GM19351 (cell line): ENCODE data around the gene DMRTA1.
"Not testable (repeated sequence)": the region's sequence is repeated elsewhere in the genome, so short reads cannot be mapped to it uniquely, and the experiment has no call there.

ENCODE experiments used
- ATAC-seq: cut with Tn5 transposase; IDR thresholded peaks from one replicate; pipeline ENCODE4 v1.9.1; 2021; ENCODE audit warnings: mild to moderate bottlenecking, moderate library complexity; ENCODE audit not compliant: unreplicated experiment

DMRTA1 gene, protein sequence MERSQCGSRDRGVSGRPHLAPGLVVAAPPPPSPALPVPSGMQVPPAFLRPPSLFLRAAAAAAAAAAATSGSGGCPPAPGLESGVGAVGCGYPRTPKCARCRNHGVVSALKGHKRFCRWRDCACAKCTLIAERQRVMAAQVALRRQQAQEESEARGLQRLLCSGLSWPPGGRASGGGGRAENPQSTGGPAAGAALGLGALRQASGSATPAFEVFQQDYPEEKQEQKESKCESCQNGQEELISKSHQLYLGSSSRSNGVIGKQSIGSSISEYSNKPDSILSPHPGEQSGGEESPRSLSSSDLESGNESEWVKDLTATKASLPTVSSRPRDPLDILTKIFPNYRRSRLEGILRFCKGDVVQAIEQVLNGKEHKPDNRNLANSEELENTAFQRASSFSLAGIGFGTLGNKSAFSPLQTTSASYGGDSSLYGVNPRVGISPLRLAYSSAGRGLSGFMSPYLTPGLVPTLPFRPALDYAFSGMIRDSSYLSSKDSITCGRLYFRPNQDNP

DNA sequence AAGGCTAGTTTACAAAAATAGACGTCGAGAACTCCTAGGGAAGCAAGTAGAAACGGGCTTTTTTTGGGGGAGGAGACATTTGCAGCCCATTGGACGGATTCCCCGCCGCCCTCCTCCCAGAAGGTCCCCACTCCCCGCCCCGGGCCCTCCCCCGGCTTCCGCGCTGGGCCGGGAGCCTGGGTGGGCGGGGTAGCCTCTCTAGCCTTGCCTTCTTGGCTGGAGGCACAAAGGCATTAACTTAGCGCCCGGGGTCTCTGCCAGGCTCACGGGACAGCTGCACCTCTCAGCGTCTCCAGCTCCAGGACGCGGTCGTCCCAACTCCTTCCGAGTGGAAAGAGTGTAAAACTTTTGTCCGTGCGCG is at the start of gene DMRTA1:
TSS of gene DMRTA1 (plus strand) at position 236 of the 361 bp plus-strand sequence. CDS start 242 bp downstream, outside the sequence.
- no peak for ATAC-seq

DNA sequence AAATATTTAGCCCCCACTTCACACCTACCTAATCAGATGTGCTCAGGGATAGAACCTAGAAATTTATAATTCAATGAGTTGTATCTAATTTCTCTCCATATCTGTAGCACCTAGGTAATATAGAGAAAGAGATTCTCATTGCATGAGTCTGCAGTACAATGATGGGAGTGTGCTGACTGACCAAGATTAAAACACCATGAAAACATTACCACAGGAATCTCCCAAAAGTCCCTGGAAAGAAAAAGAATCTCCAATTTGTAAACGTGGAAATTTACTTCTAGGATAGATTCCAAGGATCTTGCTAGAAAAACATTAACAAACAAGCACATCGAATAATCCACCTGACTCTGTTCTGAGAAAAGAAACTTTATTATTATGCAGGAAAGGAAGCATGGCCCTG is 45.0 kb upstream of the DMRTA1 start:
- ATAC-seq, result no peak

DNA sequence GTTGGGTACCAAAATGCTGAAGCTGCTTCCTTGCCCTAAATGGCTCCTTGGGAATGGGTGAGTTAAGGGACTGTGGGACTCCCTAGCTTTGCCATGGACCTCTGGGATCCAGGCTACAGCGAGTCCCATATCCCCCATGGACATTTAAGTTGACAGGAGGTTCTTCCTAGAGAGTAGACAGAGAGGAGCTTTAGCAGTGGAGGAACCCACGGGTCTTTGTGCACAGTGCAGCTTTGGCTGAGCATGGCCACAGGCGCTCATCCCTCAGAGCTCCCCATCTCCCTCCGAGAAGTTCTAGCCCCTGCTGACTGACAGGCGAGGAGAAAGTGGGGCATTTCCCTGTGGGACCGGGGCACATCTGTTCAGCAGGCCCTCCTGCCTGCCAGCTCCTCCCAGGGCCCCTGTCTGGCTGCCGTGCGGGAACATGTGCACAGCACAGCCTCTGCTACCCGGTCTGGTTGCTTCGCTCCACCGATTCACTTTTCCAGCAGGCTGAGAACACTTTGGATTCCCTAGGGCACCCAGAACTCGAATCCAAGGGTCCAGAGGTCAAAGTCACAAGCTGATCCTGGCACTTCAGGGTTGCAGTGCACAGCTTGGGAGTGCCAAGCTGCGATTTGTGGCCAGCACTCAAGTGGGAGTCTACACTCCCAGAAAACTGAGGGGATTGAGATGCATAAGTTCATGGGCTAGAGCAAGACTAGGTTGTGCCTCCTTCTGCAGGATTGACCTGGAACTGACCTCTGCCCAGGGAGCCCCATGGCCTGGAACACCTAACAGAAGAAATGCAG is 40.6 kb upstream of the DMRTA1 start:
- no peak for ATAC-seq

DNA sequence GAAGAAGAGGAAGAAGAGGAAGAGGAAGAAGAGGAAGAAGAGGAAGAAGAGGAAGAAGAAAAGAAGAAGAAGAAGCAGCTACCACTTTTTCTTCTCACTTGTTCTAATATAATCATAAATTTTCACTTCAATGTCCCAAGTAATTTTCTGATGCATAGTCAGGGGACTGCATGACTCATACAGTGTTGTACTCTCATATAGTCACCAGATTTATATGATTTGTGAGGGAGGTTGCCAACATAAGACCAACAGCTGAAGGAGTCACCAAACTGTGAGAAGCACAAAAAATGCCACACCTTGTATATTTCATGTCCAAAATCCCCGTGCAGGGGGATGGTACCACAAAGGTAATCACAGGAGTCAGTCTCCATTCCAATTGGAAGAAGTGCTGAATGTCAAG is 32.7 kb upstream of the DMRTA1 start:
- ATAC-seq, result no peak

DNA sequence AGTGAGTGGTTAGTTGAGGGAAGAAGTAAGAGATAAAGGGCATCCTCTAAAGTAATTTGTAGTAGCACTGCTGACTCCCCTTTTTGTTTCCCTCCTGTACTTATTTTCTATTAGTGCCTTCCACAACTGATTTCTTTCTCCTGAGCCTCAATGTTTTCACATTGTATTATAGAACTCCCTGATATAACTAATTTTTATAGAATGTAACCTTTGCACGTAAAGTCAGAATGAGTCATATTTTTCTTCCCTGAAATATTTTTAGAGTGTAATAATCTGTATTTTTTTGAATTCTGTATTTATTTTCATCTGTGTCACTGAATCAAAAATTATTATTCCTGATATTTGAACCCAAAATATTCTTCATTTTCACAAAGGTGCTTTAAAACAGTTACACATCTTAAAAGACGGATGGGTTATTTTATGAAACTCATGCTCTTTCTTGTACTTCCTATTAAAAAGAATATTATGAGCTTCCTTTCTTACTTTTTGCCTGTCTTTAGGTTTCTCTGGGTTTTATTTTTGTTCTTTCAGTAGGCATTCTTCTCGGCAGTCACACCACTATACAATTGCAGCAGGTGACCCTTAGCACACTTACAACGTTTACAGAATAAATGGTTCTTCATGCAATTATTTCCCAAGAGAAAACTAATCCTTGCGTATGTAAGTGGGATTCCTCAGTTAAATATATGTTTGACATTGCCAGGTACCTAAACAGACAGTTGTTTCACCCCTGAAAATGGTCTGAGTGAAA is 30.5 kb upstream of the DMRTA1 start:
- ATAC-seq, result no peak

DNA sequence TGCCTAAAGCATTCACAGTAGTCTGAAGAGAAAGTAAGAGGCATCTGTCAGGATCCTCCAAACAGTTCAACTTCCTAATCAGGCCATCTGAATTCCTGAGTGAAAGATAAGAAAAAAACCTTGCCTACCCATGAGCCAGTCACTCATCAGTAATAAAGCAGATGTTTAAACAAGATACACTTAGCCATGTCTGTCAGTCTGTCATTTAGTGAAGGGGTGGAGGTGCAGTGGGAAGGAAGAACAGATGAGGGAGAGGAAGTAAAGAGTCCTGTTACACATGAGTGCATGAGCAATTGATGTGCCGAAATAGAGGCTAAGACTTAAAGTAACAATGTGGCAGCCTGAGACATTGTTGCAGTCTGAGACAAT is 29.9 kb upstream of the DMRTA1 start:
- ATAC-seq, result no peak

DNA sequence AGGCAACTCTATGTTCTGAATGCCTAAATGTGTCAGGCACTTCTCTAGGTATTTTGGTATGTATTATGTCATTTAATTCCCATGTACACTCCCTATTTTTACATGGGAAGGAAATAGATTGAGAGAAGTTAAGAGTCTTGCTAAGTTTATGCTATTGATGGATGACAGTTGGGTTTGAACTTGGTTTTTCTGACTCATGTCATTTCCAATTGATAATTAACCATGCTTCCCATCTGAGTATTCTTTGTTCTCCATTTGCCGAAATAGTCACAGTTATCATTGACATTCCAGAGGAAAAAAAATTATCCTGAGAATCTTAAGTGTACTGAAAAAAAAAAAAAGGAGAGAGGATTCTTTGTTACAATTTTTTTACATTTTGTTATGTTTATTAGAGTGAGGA is 23.1 kb upstream of the DMRTA1 start:
- no peak for ATAC-seq

DNA sequence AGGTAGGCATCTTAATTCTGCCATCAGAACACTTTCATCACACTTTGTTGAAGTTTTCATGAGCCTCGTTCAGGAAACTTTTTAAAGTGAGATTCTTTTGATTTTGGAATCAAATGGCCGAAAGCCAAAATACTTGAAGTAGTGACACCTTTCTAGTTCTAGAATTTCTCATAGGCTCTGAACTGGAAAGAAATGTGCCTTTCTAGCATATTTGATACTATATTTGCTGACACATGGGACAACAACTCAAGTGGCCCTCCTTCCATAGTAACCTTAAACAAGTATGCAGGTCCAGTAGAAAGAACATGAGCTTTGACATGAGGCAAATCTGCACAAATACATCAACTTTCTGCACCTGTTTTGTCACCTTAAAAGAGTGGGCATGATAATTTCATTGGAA is 22.0 kb upstream of the DMRTA1 start:
- ATAC-seq, result no peak

DNA sequence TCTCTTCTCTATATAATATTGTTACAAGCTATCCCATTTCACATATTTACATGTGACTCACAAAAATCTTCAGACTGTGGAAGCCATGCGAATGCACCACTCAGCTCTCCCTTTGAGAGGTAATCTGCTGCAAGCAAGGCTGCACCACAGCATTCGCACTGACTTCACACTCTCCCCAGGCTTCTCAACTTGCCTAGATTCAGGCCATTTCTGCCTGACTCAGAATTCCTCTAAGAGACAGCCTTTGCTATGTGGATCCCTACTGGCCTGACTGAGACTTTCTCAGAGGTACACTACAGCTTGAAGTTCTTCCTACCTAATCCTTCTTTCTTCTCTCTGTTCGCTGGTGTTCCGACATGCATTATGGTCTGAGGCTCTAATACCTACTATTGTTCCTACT is 21.1 kb upstream of the DMRTA1 start:
- ATAC-seq, result no peak

DNA sequence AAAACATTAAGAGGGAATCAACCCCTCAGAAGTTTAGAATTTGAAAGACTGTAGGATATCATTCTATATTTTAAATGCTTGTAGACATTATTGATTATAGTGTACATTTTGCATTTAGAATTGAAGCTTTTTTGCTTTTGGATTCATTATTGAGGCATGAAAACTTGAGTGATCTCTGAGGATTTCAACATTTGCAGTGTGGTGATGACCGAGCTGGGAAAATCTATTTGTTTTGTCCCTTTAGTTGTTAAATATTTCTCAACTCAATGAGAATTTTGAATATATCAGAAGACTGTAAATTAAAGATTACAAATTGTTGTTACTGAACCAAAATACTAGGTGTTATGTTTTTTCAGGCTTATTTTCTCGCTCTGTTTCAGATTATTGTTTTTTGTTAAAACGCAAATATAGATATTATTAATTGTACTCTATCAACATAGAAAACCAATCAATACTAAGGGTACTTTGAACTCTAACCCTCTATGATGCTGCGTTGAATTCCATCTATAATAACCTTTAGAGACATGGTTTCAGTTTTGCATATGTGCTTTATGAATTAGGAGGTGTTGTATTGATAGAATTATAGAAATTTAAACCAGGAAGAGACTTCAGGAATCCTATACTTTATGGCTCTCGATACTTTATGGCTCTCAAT is 19.3 kb upstream of the DMRTA1 start:
- no peak for ATAC-seq

DNA sequence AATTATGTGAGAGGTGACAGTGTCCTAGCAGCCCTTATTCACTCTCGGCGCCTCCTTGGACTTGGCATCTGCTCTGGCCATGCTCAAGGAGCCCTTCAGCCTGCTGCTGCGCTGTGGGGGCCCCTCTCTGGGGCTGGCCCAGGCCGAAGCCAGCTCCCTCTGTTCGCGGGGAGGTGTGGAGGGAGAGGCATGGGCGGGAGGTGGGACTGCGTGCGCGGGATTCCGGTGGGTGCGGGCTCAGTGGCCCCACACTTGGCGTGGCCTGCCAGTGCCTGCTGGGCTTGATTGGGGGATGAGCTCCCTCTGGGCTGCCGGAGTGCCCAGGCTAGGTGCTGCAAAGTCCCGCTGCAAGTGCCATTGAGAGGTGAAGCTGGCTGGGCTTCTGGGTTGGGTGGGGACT is 12.9 kb upstream of the DMRTA1 start:
- no peak for ATAC-seq

DNA sequence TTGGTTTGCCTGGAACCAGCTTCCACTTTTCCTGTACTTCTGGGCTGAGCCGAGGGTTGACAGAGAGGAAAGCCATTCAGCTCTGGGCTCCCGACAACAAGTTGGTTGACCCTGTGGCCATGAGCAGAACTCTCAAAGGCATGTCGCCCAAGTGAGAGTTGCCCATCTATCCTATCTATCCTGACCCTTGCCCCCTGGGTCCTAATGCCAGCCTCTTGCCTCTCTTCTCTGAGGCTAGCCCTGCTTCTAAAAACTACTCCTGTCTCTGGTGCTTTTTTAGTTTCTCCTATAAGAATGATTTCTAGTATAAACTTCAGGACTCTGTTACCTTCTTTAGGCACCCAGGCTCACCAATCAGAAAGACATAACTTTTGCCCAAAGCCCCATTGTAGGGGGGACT is 11.4 kb upstream of the DMRTA1 start:
- not testable (repeated sequence) for ATAC-seq

DNA sequence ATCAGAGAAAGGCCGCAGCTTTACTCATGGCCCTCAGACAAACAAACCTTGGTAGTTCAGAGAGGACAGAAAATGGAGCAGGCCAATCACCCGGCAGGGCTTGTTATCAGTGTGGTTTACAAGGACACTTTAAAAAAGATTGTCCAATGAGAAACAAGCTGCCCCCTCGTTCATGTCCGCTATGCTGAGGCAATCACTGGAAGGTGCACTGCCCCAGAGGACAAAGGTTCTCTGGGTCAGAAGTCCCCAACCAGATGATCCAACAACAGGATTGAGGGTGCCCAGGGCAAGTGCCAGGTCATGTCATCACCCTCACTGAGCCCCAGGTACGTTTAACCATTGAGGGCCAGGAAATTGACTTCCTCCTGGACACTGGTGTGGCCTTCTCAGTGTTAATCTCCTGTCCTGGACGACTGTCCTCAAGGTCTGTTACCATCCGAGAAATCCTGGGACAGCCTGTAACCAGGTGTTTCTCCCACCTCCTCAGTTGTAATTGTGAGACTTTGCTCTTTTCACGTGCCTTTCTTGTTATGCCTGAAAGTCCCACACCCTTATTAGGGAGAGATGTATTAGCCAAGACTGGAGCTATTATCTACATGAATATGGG is 9.1 kb upstream of the DMRTA1 start:
- ATAC-seq, result not testable (repeated sequence)

DNA sequence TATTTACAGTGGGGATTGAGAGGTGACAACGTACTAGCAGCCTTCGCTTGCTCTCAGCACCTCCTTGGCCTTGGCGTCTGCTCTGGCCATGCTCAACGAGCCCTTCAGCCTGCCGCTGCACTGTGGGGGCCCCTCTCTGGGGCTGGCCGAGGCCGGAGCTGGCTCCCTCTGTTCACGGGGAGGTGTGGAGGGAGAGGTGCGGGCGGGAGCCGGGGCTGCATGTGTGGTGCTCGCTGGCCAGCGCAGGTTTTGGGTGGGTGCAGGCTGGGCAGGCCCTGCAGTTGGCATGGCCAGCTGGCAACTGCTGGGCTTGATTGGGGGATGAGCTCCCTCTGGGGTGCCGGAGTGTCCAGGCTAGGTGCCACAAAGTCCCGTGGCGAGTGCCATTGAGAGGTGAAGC is 5.8 kb upstream of the DMRTA1 start:
- ATAC-seq, result no peak

DNA sequence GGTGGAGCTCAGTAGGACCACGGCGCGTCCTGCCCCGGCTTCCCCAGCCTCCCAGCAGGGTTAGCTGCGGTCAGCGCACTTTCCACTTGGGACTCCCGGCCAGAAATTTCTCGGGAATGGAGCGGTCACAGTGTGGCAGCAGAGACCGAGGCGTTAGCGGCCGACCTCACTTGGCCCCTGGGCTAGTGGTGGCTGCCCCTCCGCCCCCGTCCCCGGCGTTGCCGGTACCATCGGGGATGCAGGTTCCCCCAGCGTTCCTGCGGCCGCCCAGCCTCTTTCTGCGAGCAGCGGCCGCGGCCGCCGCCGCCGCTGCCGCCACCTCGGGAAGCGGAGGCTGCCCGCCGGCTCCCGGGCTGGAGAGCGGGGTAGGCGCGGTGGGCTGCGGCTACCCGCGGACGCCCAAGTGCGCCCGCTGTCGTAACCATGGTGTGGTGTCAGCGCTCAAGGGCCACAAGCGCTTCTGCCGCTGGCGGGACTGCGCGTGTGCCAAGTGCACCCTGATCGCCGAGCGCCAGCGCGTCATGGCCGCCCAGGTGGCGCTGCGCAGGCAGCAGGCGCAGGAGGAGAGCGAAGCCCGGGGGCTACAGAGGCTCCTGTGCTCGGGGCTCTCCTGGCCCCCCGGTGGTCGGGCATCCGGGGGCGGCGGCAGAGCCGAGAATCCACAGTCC is 460 bp downstream of the DMRTA1 start:
- peak; percentile 71 for ATAC-seq

DNA sequence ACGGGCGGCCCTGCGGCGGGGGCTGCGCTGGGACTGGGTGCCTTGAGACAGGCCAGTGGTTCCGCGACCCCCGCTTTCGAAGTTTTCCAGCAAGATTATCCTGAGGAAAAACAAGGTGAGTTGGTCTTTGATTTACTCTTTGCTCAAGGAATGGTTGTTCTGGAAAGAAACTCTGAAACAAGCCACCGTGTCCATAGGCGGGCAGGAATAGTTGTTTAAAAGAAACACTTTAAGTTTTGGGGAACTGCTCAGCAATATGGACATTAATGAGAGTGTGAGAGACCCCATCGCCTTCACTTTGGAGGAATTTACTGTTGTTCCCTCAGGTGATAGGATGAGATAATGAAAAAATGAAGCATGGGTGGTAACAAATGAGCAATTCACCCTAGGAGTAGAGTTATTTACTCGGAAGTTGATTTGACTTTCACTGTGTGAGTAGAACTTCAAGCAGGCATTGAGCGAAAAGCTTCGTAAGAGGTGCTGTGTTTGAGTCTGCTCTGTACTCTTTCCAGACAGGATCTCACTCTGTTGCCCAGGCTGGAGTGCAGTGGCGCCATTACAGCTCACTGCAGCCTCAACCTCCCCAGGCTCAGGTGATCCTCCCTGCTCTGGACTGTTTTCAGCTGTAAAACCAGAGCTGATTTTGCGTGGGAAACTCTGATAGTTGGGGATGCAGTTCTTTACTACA is 1.1 kb downstream of the DMRTA1 start:
- ATAC-seq, result no peak

DNA sequence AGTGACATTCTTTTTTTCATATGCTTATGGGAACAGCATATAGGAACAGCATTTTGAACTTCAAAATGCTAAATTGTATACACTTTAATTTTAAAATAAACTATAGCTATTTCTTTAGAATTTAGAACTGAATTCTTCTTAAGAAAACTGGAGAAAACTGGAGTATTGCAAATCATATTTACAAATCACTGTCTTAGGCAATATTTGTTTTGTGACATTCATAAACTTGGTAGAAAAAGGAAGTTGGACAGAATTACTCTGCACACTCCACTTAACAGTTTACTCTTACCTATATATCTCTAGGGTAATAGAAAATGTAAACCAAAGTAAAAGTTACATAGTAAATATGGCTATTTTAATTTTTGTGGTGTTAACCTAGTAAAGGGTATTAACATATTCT is 3.1 kb downstream of the DMRTA1 start:
- ATAC-seq, result no peak

DNA sequence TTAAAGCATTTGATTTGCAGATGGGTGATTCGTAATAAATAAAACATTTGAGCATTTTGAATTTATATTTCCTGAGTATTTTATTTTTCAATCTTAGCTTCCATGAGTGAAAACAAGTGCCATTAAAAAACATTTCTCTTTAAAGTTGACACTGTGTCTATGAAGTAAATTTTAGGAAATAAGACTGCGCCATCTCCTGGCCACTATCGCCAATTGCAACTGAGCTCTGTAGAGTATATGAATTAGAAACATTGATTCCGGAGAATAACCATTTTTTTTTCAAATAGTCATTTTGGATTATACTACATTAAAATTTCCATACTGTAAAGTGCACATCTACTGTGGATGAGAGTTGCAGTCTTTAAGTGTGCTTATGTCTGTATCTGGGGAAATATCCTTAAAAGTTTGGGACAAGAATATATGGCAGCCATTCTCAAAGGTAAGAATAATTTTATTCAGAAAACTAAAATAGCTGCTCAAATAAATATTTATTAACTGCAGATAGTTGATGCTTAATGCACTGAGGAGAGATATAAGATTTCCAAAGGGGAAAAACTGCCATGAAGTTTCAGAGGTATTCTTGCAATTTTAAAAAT is 5.9 kb downstream of the DMRTA1 start:
- ATAC-seq, result peak; percentile 73

DNA sequence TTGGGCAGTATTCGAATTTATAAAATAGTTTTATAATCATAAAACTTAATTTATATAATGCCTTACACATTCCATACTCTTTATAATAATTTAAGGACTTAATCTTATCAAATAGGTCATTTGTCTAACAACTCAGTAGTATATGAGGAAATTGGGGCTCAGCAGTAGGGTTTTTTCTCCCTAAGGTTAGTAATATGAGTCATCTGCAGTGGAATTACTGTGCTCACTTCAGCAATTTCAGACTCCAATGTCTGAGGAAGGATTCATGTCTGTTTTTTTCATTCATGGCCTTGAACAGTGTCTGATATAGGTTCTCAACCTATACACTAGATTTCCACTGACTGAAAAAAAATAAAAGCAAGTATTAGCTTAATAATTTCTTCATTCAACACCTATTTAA is 7.4 kb downstream of the DMRTA1 start:
- no peak for ATAC-seq
